Kidney (tissue), 14 donors: Measurements from ENCODE around the gene THTPA. TPM values are rescaled to one million over a fixed set of nuclear protein-coding genes. Genes with fewer than 3 reads are reported as not detected.

ENCODE experiments used
- DNase-seq, 5 donors: peaks; one replicate each; pipeline ENCODE4 v3.0.0-alpha.2; 2013 to 2020
- FAIRE-seq: peaks from 2 replicates; lab custom pipeline; 2012; peaks lifted over from hg19 to GRCh38; lab: Jason Lieb, UNC
- H3K27ac ChIP-seq, 2 donors: one replicate each; pipeline ENCODE4 v1.7.0; 2013; ENCODE audit warnings: low read depth in 2 of 2, low read length in 2 of 2, inconsistent platforms in 1 of 2
- H3K27me3 ChIP-seq: one replicate; pipeline ENCODE4 v1.7.1; 2013; ENCODE audit warnings: low read length, inconsistent platforms; ENCODE audit not compliant: control insufficient read depth, insufficient read depth
- H3K36me3 ChIP-seq, 3 donors: one replicate each; pipeline versions ENCODE4 v1.7.0 to v1.7.1; 2013; ENCODE audit warnings: low read length in 3 of 3, control low read depth in 1 of 3, inconsistent platforms in 1 of 3; ENCODE audit not compliant: insufficient read depth in 3 of 3, control insufficient read depth in 2 of 3
- H3K4me1 ChIP-seq, 3 donors: one replicate each; pipeline versions ENCODE4 v1.7.0 to v1.7.1; 2013; ENCODE audit warnings: low read length in 3 of 3, inconsistent platforms in 1 of 3, low read depth in 1 of 3; ENCODE audit not compliant: control insufficient read depth in 2 of 3, insufficient read depth in 2 of 3
- H3K4me3 ChIP-seq, 3 donors: one replicate each; pipeline versions ENCODE4 v1.7.0 to v1.8.1; 2013; ENCODE audit warnings: low read length in 3 of 3, control low read depth in 1 of 3, inconsistent platforms in 1 of 3
- H3K9ac ChIP-seq, 3 donors: one replicate each; pipeline versions ENCODE4 v1.7.0 to v1.7.1; 2013; ENCODE audit warnings: low read length in 3 of 3, control low read depth in 1 of 3, inconsistent platforms in 1 of 3
- H3K9me3 ChIP-seq, 3 donors: one replicate each; pipeline versions ENCODE4 v1.7.0 to v1.7.1; 2013; ENCODE audit warnings: low read length in 3 of 3, control low read depth in 1 of 3, inconsistent platforms in 1 of 3; ENCODE audit not compliant: control insufficient read depth in 2 of 3, insufficient read depth in 1 of 3
- CTCF ChIP-seq: IDR thresholded peaks from 3 replicates; pipeline ENCODE4 v1.5.1; 2012; ENCODE audit warnings: mild to moderate bottlenecking, moderate library complexity, borderline replicate concordance; ENCODE audit not compliant: insufficient read depth; ENCODE audit errors: extremely low read depth
- intact Hi-C: fragments of 100-400 bp; cut with DNase I; formaldehyde crosslinking; loops from one replicate; pipeline ENCODE4 v1.11.1; 2022
- polyA plus RNA-seq: library from polyadenylated mRNA; stranded (reverse); fragments of 350-450 nt; fragmentation: Illumina TruSeq; extraction: RNeasy Lipid Tissue Mini Kit (QIAGEN cat#74804); gene quantifications from one replicate; pipeline ENCODE4 v1.2.3, GENCODE V29; 2014; ENCODE audit warnings: low read depth, low replicate concordance; ENCODE audit not compliant: insufficient read depth
- total RNA-seq: library from RNA; stranded (reverse); fragmentation: NEBNext Ultra II Directional; extraction: Animal tissue kit (Norgen Biotek cat#: 25700); gene quantifications from one replicate; pipeline ENCODE4 v1.2.1, GENCODE V29; 2021
- donor health status: control.
- donor health status: control.
- donor health status: control.
- donor health status: control.
- donor health status: control.
- donor health status: DM: yes; HTN: yes; CAD: no.
- donor health status: Normal renal cell carcinoma (clear cell type).

THTPA gene
- total and polyA plus RNA-seq, 2 donors from 2014 or later = 24.4 to 38.4 TPM

DNA sequence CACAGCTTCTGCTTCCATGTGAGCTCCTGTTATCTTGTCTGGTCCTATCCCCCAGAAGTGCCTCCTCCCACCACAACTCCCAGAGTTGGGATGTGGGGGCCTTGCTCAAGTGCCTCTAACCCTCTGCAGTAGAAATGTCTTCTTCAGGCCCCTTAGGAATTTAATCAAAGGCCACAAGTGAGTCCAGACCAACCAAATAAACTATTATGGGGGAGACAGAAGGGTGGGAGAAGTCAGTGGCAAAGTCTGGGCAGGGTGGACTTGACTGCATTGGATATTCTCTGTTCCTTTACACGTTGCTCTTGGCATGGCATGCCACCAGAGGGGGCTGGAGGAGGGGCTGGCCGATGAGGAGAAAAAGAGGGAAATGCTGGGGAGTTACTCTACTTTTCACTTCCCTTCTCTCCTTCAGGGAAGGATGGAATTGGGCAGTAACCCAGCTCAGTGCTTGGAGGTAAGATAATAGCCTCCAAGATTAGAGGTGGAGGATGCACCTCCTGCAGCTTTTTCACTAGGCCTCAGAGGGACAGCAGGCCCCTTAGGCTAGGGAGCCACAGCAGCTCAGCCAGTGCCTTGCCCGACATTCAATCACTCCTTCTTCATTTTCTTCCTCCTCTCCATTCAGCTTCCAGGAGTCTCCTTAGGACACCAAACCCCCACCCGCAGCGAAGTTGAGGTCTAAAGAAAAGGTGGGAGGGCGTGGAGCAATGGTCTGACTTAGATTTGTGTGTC lies 12.7 kb downstream of the THTPA start:
- DNase-seq = peak; percentile 48 to 70 (median 50)
- FAIRE-seq = no peak

DNA sequence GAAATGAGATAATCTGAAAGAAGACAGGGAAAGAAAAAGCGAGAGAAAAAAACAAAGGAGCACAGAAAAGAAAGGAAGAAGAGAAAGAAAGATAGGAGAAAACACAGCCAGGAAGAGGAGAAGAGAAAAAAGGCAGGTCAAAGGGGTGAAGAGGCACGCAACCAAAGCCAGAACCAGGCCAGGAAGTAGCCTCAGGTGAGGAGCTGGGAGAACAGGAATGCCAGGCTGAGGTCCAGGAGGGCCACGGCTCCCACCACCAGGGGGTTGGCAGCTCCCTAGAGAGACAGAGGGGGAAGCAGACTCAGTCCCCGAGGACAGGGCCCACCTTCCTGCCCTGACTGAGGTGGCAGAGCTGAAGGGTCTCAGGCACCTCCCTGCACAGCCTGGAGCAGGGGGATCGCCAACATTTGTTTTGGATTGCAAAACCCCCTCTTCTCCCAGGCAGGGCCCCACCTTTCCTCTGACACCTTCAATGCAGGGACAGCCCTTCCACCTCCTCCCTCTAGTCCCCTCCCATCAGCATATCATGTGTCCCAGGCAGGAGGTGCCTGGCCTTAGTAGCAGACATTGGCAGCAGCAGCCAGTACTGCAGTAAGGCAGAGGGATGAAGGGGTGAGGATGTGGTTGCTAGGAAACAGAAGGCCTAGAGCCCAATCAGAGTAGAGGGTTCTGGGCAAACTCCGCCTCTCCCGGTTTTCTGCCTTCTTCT lies 13.5 kb downstream of the THTPA start:
- no peak overlapping the region for H3K9ac ChIP-seq
- H3K9me3 ChIP-seq = no peaks in the 10 kb centered on the region
- intact Hi-C loops = no loop called here
- no peak overlapping the region for H3K27ac ChIP-seq
- H3K36me3 ChIP-seq = peaks cover 0 to 3% (median 0%) of the 10 kb centered on the region in 3 donors
- DNase-seq (peak; percentile 58 to 79 (median 69)), FAIRE-seq (no peak)
- H3K27me3 ChIP-seq = no peaks in the 10 kb centered on the region
- H3K4me1 ChIP-seq = peaks cover 2 to 19% (median 6%) of the 10 kb centered on the region in 3 donors
- no peak for TF ChIP-seq CTCF
- no peak overlapping the region for H3K4me3 ChIP-seq

More for the DNA sequence above, 12.7 kb downstream of the THTPA start:
- no peak for TF ChIP-seq CTCF
- H3K9ac ChIP-seq = peak overlapping the region in 2 of 3 donors; percentile 19 to 24
- H3K4me1 ChIP-seq = peaks cover 2 to 19% (median 6%) of the 10 kb centered on the region in 3 donors
- no peaks in the 10 kb centered on the region for H3K9me3 ChIP-seq
- H3K27me3 ChIP-seq = no peaks in the 10 kb centered on the region
- intact Hi-C loops = no loop called here
- H3K36me3 ChIP-seq = peaks cover 0 to 4% (median 0%) of the 10 kb centered on the region in 3 donors
- no peak overlapping the region for H3K4me3 ChIP-seq
- peak overlapping the region in 1 of 2 donors; percentile 3 for H3K27ac ChIP-seq

GRCh38 chr14:23570806-23571483 lies 14.9 kb downstream of the THTPA start:
- no peak for TF ChIP-seq CTCF
- Histone ChIP-seq H3K4me3 (no peak overlapping the region), H3K36me3 (no peaks in the 10 kb centered on the region), H3K9me3 (no peaks in the 10 kb centered on the region), H3K9ac (no peak overlapping the region), H3K4me1 (peaks cover 2 to 19% (median 6%) of the 10 kb centered on the region in 3 donors), H3K27me3 (peaks cover 3% of the 10 kb centered on the region), H3K27ac (no peak overlapping the region)
- intact Hi-C loops = no loop called here
- DNase-seq (peak in 1 of 5 donors; percentile 57), FAIRE-seq (no peak)
